Stimulated activated CD8-positive, alpha-beta memory T cell treated with anti-CD3 and anti-CD28 coated beads, Interleukin-15, amount 100 ng/mL, for 24 hours (primary cell): ENCODE measurements around the gene SLC2A10.

ENCODE experiments used
- DNase-seq: peaks from one replicate; pipeline ENCODE4 v3.0.0-alpha.2; 2020; ENCODE audit warnings: low read depth

Gene SLC2A10

GRCh38 chr20:46682063-46682821 is 27.2 kb upstream of the SLC2A10 start:
- no peak for DNase-seq

GRCh38 chr20:46683011-46683667 is 26.3 kb upstream of the SLC2A10 start:
- DNase-seq = no peak

DNA sequence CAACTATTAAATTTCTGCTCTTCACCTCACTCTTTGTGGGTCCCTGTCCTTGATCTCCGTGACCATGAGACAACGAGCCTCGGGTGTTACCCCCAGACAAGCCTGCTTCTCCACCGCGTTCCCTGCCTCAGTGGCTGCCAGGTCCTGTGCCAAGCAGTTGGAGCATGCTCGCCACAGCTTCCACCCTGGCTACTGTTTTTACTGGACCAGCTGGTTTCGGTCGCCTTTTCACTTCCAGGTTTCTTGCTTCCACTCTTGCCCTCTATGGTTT is 25.8 kb upstream of the SLC2A10 start:
- DNase-seq = no peak

DNA sequence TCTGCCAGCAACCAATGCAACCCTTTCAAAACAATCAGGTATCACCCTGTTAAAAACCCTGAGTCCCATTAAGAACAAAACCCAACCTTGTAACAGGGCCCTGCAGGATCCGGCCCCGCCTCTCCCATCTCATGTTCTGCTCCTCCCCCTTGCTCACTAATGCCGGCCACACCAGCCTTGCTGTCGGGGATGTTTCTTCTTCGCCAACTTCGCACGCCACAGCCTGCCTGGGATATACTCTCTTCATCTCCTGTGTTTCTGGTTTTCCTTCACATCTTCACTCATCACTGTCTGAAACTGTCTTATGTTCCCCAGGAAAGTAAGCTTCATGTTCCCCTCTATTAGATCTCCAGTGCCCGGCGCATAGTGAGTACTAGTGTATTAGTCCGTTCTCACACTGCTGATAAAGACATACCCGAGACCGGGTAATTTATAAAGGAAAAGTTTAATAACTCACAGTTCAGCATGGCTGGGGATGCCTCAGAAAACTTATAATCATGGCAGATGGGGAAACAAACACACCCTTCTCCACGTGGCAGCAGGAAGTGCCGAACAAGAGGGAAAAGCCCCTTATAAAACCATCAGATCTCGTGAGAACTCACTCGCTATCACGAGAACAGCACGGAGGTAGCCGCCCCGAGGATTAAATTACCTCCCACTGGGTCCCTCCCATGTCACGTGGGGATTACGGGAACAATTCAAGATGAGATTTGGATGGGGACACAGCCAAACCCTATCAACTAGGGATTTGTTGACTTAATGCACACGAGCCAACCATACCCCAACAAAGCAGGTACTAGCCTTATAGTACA is 25.3 kb upstream of the SLC2A10 start:
- no peak for DNase-seq

GRCh38 chr20:46688151-46689081 is 21.0 kb upstream of the SLC2A10 start:
- DNase-seq = no peak

DNA sequence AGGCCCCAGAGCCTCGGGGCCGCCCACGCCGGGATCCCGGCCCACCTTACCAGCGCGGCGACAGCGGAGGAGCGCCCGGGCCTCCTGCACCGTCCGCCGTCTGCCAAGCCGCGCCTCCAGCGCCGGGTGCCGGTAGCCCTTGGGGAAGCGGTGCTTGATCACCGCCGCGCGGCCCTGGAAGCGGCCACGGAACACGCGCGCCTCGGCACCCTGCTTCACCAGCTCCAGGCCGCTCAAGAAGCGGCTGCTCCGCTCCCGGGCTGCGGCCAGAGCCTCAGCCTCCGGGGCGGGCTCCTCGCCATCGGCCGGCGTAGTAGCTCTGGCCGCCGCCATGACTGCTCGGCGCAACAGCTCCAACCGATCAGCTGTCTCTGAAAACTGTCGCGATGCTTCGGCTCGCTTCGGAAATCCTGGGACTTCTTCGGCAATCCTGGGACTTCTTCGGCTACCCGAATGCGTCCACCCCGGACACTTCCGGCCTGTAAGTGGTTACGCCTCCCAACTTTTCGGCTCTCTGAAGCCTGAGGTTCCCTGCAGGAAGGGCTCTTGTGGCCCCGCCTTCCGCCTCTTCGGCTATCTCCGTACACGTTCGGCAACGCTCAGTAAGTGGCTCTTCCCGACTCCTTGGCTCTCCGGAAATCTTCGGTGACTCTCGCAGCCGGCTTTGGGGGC is 20.2 kb upstream of the SLC2A10 start, which contains the start of gene TP53RK:
TP53RK (minus strand) TSS at position 363 of the 672 bp plus-strand sequence; CDS start at position 333, 30 bp downstream.
- peak; percentile 75 for DNase-seq

- no peak for DNase-seq
Observed at GRCh38 chr20:46689754-46690085, 19.7 kb upstream of the SLC2A10 start.

- DNase-seq = no peak
Observed at GRCh38 chr20:46690219-46691106, 19.0 kb upstream of the SLC2A10 start.

DNA sequence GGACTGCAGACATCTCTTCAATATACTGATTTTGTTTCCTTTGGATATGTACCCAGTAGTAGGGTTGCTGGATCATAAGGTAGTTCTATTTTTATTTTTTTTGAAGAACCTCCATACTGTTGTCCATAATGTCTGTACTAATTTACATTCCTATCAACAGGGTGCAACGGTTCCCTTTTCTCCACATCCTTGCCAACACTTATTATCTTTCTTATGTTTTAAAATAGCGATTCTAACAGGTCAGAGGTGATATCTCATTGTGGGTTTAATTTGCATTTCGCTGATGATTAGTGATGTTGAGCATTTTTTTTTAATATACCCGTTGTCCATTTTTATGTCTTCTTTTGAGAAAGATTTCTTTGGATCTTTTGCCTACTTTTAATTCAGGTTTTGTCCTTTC is 18.3 kb upstream of the SLC2A10 start:
- no peak for DNase-seq

DNA sequence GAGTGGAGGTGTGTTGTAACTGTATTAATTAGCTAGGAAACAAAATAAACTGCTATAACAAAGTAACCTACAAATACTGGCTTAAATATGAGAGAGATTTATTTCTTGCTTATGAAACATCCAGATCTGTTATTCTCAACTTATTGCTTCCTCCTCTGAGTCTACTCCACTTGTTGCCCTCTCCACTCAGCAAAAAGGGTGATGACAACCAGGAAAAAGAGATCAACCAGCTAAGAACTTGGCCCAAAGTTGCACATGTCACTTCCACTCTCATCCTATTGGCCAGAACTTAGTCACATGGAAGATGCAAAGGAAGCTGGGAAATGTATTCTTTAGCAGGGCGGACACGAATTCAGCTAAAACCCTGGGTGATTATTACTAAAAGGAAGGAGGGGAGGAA is 15.0 kb upstream of the SLC2A10 start:
- DNase-seq = no peak

- DNase-seq = no peak
Observed at GRCh38 chr20:46695892-46696291, 13.6 kb upstream of the SLC2A10 start.

DNA sequence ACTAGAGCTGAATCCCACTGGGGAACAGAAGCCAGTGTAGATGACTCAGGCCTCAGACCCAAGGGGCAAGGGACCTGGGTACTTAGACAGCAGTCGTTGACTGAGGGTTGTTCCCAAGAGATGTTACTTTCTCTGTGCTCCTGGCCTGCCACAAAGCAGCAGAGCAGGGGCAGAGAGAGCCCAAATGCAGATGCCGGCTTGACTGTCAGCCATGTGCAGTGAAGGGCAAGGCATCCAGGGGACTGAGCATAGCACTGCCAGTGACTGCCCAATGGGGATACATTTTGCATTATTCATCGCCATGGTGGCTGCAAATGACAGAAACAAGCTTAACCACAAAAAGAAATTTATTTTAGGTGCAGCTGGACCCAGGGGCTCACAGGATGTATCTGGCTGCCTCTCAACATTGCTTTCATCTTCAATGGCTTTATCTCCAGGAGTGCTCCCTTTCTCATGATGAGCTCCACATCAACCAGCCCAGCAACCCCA is 12.6 kb upstream of the SLC2A10 start:
- no peak for DNase-seq

DNA sequence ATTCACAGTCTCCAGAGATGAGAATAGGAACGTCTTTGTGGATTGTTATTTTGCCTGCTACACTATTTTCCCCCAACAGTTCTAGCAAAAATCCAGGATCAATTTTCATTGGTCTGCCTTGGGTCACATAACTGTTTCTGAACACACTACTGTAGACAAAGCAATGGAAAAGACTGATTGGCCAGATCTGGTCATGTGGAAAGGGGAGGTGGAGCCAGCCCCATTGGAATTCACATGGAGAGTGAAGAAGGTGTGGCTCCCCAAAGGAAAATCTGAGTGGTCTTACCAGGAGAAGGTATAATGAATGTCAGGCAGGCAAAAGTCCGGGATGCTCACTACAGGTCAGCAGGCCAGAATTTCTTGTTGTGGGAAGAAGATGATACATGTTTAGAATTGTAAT is 10.7 kb upstream of the SLC2A10 start:
- no peak for DNase-seq

- DNase-seq = no peak
Observed at GRCh38 chr20:46699651-46700359, 9.6 kb upstream of the SLC2A10 start.

DNA sequence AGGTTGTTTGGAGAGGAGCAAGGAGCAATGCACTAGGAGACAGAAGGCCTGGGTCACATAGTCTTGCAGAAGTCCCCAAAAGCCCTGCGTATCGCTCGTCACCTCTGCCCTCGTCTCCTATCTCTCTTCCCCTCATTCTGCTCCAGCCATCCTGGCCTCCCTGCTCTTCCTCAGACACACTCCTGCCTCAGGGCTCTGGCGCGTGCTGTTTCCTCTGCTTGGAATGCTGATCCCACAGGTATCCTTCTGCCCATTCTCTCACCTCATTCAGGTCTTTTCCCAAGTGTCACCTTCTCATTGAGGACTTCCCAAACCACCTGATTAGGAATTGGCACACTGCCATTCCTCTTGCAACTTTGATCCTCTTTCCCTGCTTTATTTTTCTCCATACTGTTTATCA is 9.0 kb upstream of the SLC2A10 start:
- no peak for DNase-seq

DNA sequence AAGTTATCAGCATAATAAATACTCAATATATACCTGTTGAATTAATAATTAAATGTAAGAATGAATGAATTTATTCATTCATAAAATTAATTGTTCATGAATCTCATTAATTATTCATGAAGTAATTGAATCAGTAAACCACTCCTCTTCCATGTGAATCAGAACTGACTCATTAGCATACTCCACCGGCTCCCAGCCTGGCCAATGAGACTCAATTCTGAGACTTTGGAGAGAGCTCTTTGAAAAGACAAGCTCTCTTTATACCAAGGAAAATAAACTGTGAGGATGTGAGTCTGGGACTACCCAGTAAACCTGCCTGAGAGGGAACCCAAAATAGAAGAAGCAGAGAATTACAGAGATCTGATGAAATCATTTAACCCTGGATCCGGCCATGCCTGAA is 8.4 kb upstream of the SLC2A10 start:
- DNase-seq = no peak

DNA sequence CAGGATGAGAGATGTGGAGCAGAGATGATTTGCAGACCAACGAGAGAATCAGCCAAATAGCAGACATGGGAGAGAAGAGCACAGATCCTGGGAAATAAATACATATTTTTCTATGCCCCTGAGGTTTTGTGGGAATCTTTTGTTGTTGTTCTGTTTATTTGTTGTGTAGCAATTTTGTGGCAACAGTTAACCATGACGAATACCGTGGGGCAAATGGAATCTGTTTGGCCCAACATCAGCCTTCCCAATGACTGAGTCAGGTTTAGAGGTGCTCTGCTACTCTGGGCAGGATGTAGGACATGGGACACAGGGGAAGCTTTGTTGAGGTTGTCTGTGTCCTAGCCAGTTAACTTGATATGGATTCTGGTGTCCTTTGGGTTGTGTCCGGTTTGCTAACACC is 7.9 kb upstream of the SLC2A10 start:
- no peak for DNase-seq

GRCh38 chr20:46701986-46702385 is 7.5 kb upstream of the SLC2A10 start:
- no peak for DNase-seq

- no peak for DNase-seq
Observed at GRCh38 chr20:46702447-46703203, 6.8 kb upstream of the SLC2A10 start.
